Ramos (cell line): ENCODE measurements around the gene AFF3.
"Not testable (repeated sequence)": the region's sequence is repeated elsewhere in the genome, so short reads cannot be mapped to it uniquely, and the experiment has no call there.

Source experiments
- in situ Hi-C: fragments of 300-500 bp; cut with MboI; formaldehyde crosslinking; loops from one replicate; pipeline ENCODE4 v1.14.3; 2022; ENCODE audit warnings: low sequenced_read_pairs; ENCODE audit not compliant: unreplicated experiment

AFF3 gene

GRCh38 chr2:100151832-100152231 lies 9.4 kb upstream of the AFF3 start:
- in situ Hi-C loops, result not testable (repeated sequence)

- in situ Hi-C loops, result no loop called here
Measured at GRCh38 chr2:100151310-100151709, 8.9 kb upstream of the AFF3 start.

DNA sequence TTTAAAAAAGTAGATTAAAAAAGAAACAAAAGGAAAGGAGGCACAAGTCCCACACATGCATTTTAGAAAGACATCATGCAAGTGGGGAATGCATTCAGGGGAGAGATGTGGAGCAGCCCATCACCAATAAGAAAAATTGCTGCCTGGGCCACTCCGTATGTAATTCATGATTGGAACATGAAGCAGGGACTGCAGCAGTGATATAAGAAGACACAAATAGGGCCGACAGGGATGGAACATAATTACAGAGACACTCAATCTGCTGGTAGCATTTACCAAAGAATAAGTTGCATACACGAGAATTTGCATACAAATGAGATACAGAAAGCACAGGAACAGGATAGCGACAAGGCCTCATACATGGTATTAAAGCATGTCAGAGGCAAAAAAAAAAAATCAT lies 6.5 kb upstream of the AFF3 start:
- in situ Hi-C loops, result loop anchor here (25.0 kb wide), 1 partner anchor 238 kb away; no protein-coding TSS in a partner anchor

DNA sequence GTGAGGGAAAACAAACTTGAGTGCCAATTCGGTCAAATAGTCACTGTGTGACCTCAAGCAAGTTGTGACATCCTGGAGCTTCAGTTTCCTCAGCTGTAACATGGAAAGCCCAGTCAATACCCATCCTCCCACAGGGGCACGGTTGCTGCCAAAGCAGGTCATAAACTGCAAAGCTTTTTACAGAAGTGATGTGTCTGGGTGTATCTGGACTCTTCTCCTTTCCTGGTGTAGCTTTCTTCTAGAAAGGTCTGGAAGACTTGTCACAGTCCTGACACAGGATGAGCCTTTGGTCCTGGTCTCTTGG lies 4.2 kb upstream of the AFF3 start:
- in situ Hi-C loops, result loop anchor here (25.0 kb wide), 1 partner anchor 241 kb away; no protein-coding TSS in a partner anchor

- in situ Hi-C loops, result loop anchor here (25.0 kb wide), 1 partner anchor 241 kb away; no protein-coding TSS in a partner anchor
Measured at GRCh38 chr2:100145893-100146656, 3.7 kb upstream of the AFF3 start.

- in situ Hi-C loops, result loop anchor here (5.0 to 25.0 kb wide), 2 partner anchors 104 to 244 kb away; no protein-coding TSS in a partner anchor
Measured at GRCh38 chr2:100143286-100143685, 896 bp upstream of the AFF3 start.

DNA sequence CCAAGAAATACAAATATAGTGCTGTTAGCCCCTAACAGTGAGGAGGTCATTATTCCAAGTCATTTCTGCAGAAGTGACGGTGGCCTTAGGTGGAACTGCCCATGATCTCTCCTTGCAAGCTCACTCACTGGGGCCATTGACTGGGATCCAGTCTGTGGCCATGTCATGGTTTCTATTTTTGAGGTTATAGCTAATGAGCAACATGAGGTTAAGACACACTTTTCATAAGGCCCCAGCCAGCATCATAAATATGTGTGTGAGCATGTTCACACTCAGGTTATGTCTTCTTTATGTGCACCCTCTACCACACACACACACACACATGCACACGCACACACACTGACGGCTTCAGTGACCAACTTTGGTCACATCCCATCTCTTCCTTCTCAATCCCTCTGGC lies 484 bp downstream of the AFF3 start:
- in situ Hi-C loops, result loop anchor here (5.0 to 25.0 kb wide), 2 partner anchors 105 to 245 kb away; no protein-coding TSS in a partner anchor

- in situ Hi-C loops, result loop anchor here (5.0 to 25.0 kb wide), 2 partner anchors 107 to 247 kb away; no protein-coding TSS in a partner anchor
Measured at GRCh38 chr2:100140582-100140981, 1.8 kb downstream of the AFF3 start.

DNA sequence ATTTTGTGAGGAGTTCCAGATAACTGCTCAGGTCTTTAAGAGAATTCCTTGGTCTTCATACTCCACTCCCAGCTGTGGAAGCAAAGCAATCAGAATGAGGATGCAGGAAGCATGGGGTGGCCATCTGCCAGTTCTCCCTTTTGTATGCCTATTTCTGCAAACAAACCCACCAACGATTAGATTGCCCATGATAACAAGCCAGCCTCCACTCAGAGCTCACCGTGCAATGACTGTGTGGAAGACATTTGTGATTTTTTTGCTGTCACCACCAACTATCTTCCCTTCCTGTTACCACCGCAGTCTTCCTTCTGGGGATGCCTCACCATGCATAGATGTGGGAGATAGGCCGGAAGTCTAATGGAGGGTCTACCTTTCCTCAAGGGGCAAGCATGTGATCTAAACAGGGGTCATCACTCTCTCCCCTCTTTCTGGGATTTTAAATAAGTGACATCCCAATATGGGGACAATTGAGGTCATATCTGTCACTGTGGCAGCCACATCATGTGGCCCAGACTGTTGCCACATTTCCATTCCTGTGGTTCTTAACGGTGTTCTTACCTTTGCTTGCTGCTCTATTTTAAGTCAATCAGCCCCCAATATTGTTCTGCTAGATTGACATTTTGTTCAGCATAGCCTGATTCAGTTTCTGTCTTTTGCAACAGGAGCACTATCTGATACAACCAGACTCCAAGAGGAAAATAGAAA lies 4.4 kb downstream of the AFF3 start:
- in situ Hi-C loops, result loop anchor here (25.0 kb wide), 1 partner anchor 249 kb away; no protein-coding TSS in a partner anchor

DNA sequence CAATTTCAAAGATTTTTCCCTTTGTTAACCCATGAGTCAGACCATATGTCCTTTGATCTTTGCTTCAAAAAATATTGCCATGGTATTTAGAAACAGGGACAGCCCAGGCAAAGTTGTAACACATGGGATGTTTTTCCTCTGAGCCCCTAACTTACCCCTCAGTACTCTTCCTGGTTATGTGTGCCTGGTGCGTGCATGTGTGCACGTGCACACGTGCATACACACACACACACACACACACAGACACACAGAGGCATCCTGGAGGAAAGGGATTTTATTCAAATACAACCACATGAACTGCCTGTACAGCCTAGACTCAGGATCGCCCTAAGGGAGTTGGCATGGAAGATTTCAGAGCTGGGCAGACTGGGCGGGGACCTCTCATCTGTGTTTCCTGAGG lies 5.1 kb downstream of the AFF3 start:
- in situ Hi-C loops, result loop anchor here (25.0 kb wide), 1 partner anchor 250 kb away; no protein-coding TSS in a partner anchor

- in situ Hi-C loops, result loop anchor here (25.0 kb wide), 1 partner anchor 251 kb away; no protein-coding TSS in a partner anchor
Measured at GRCh38 chr2:100136310-100136709, 6.1 kb downstream of the AFF3 start.

GRCh38 chr2:100135415-100135814 lies 7.0 kb downstream of the AFF3 start:
- in situ Hi-C loops, result loop anchor here (25.0 kb wide), 1 partner anchor 252 kb away; no protein-coding TSS in a partner anchor

- in situ Hi-C loops, result loop anchor here (25.0 kb wide), 1 partner anchor 257 kb away; no protein-coding TSS in a partner anchor
Measured at GRCh38 chr2:100130595-100131391, 11.6 kb downstream of the AFF3 start.

GRCh38 chr2:100126897-100127401 lies 15.4 kb downstream of the AFF3 start:
- in situ Hi-C loops, result loop anchor here (25.0 kb wide), 1 partner anchor 260 kb away; no protein-coding TSS in a partner anchor

DNA sequence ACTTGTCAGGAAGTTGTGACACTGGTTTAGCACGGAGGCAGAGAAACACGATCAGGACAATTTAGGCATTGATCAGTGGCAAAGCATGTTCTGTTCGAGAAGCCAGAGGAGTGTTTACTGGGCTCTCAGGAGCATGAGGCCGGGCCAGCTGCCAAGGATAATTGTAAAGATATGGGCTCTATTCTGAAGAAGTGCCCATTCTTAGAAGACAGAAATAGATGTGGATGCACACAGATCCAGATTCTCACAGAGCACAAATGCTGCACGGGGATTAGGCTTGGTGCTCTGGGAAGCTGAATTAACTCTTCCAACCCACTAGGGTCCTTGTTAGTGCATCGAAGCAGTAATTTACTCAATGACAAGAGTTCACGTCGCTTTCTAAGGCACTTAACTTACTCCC lies 16.2 kb downstream of the AFF3 start:
- in situ Hi-C loops, result loop anchor here (25.0 kb wide), 1 partner anchor 261 kb away; no protein-coding TSS in a partner anchor

DNA sequence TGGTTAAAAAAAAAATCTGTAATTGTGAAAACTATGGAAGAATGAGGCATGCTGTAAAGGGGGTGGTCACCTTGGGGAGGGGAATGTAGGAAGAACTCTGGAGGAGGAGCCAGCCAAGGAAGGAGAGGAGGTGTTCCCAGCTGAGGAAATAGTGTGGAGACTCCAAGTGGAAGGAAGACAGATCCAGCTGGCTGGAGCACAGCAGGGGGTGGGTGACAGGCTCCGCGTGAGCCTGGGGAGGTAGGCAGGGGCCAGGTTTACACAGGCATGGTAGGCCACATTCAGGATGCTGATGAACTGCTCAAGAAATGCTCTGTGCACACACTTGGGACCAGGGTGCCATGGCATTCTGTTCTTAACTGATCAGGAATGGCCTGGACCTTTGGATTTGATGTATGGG lies 16.8 kb downstream of the AFF3 start:
- in situ Hi-C loops, result loop anchor here (25.0 kb wide), 1 partner anchor 262 kb away; no protein-coding TSS in a partner anchor

DNA sequence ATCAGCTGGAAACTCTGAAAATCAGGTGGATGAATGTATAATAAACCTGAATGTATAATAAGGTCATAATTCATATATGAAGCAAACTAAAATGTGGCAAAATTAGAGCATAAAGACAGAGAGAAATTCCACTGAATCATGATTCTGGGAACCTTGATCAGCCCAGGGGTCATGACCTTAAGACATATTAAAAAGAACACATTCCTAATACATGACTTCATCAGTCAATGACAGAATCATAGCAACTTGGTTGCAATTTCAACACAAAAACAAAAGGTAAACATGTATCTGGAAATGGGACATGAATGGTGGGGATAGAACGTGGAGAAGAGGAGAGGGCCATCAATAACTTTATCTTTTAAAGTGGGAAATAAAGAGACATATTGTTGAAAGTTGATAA lies 17.6 kb downstream of the AFF3 start:
- in situ Hi-C loops, result loop anchor here (25.0 kb wide), 1 partner anchor 263 kb away; no protein-coding TSS in a partner anchor

DNA sequence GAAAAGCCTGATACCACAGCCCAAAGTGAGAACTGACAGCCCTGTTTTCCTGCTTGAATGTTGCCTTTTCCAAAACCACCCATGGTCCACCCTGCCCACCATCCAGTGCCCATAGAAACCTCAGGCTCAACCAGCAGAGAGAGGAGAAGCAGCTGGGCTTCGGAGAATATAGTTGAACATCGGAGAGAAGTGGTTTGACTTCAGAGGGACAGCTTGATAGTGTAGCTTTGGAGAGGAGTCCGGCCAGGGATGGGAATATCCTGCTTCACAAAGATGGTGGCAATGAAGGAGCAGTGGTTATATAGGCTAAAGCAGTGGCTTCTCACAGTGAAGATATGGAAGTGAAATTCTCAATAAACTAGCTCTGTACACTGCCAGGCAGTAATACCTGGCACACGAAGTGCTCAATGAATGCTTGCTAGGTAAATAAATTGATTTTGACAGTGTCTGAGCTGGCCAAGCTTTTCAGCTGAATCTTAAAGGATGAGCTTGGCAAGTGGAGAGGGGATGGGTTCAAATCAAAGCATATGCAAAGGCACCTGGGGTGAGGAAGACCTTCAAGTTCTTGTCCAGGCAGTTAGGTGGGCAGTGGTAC lies 21.2 kb downstream of the AFF3 start:
- in situ Hi-C loops, result no loop called here

GRCh38 chr2:100119235-100119634 lies 23.2 kb downstream of the AFF3 start:
- in situ Hi-C loops, result no loop called here
